WI38 (cell line): Measurements from ENCODE around the gene KRTAP2-2.

Source experiments
- H3K4me3 ChIP-seq: 2 replicates; pipeline ENCODE4 v1.5.1; 2011; ENCODE audit warnings: low read depth, mild to moderate bottlenecking, control low read depth, low read length
- CTCF ChIP-seq: IDR thresholded peaks from 2 replicates; pipeline ENCODE4 v1.5.1; 2012; ENCODE audit warnings: low read depth, mild to moderate bottlenecking, control low read depth, low read length

The KRTAP2-2 gene

GRCh38 chr17:41029633-41030245, 25.3 kb downstream of the KRTAP2-2 start, which contains the start of gene KRTAP1-4:
Gene KRTAP1-4, minus strand, starts transcription at chr17:41030195. Its CDS starts 117 bp downstream, at chr17:41030078.
- no peak for TF ChIP-seq CTCF
- H3K4me3 ChIP-seq, result no peak within 1 kb of the TSS

GRCh38 chr17:41026715-41027471, 28.1 kb downstream of the KRTAP2-2 start, which contains the start of gene KRTAP1-5:
Gene KRTAP1-5, minus strand, starts transcription at chr17:41027208. Its CDS starts 53 bp downstream, at chr17:41027155.
- H3K4me3 ChIP-seq, result no peak within 1 kb of the TSS
- TF ChIP-seq CTCF, result no peak

- no peak overlapping the region for H3K4me3 ChIP-seq
- no peak for TF ChIP-seq CTCF
These were observed 30.3 kb downstream of the KRTAP2-2 start for GRCh38 chr17:41024697-41025096.

- no peak for TF ChIP-seq CTCF
- no peak overlapping the region for H3K4me3 ChIP-seq
These were observed 34.7 kb downstream of the KRTAP2-2 start for GRCh38 chr17:41020336-41020735.

- H3K4me3 ChIP-seq, result no peak overlapping the region
- no peak for TF ChIP-seq CTCF
These were observed 35.6 kb downstream of the KRTAP2-2 start for GRCh38 chr17:41019415-41019814.

GRCh38 chr17:41018541-41018940, 36.5 kb downstream of the KRTAP2-2 start:
- no peak overlapping the region for H3K4me3 ChIP-seq
- no peak for TF ChIP-seq CTCF

- no peak for TF ChIP-seq CTCF
- no peak overlapping the region for H3K4me3 ChIP-seq
These were observed 38.3 kb downstream of the KRTAP2-2 start for GRCh38 chr17:41016578-41017215.
